Measurements from ENCODE around the gene RNF5.

RNF5 gene

GRCh38 chr6:32151181-32151862 is 26.9 kb upstream of the RNF5 start:
- Histone ChIP-seq H3K9ac (no peak overlapping the region), H3K27ac (no peak overlapping the region), H2AFZ (ENCODE audit: low read depth) (no peak overlapping the region), H3K27me3 (ENCODE audit: insufficient read depth, low read depth) (peaks cover 6% of the 10 kb centered on the region; the same call in 1 of the 2 replicates), H3K79me2 (ENCODE audit: insufficient read depth, low read depth) (no peaks in the 10 kb centered on the region), H3K4me2 (no peak overlapping the region), H3K4me1 (ENCODE audit: low read depth, poor library complexity, severe bottlenecking) (no peaks in the 10 kb centered on the region), H3K36me3 (ENCODE audit: insufficient read depth) (no peaks in the 10 kb centered on the region), H4K20me1 (ENCODE audit: insufficient read depth) (no peaks in the 10 kb centered on the region), H3K4me3 (IDR thresholded peaks at IDR 0.05; ENCODE audit: insufficient read depth, low read depth, low read length) (no peak overlapping the region)
- TF ChIP-seq CTCF (conservative IDR thresholded peaks at IDR 0.05; ENCODE audit: low read depth, low read length) = no peak

DNA sequence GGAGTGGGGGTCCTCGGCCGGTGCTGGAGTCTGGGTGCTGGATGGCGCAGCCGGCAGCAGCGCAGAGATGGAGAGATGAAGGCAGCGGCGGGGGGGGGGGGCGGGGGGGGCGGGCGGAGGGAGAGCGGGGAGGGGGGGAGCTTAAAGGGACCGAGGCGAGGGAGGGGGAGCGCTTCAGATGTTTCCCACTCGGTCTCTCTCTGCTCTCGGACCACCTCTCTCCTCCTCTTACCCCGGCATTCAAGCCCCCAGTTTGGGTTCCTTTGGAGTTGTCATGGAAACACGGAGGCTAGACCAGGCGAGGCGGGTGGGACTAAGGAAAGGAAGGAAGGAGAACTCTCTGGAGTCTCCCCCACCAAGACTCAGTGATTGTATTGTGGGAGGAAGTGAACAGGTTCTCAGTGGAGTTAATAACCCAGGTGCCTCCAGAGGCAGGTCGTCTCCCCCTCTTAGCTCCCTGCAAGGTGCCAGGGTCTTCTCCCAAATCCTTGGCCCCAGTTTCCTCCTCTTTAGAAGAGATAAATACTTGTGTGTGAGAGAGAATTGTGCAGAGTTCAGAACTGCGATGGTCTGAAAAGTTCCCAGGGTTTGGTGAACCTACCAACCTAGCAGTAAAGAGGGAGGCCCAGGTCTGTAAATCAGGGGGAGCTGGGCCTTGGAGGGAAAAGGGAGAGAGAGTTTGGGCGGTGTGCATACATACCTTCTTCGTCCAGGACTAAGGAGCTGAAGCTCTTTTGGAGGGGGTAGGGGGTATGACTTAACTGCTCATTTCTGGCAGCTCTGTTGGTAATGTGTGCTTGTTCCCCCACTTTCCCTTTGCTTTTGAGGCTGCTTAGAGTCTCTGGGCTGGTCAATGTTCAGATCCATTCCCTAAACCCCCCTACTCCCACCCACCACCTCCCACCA is 26.1 kb upstream of the RNF5 start, which contains the start of gene PRRT1:
Gene PRRT1, minus strand, starts transcription at position 77 of the 906 bp plus-strand sequence. CDS start 112 bp downstream, outside the sequence.
- Histone ChIP-seq H3K36me3 (ENCODE audit: insufficient read depth) (no peaks in the 10 kb centered on the region), H4K20me1 (ENCODE audit: insufficient read depth) (no peaks in the 10 kb centered on the region), H3K4me1 (ENCODE audit: low read depth, poor library complexity, severe bottlenecking) (no peaks in the 10 kb centered on the region), H3K9ac (no peak within 1 kb of the TSS), H2AFZ (ENCODE audit: low read depth) (no peak within 1 kb of the TSS), H3K4me2 (no peak within 1 kb of the TSS), H3K79me2 (ENCODE audit: insufficient read depth, low read depth) (no peaks in the 10 kb centered on the region), H3K27me3 (ENCODE audit: insufficient read depth, low read depth) (peaks cover 6% of the 10 kb centered on the region; the same call in 1 of the 2 replicates), H3K27ac (no peak within 1 kb of the TSS), H3K4me3 (IDR thresholded peaks at IDR 0.05; ENCODE audit: insufficient read depth, low read depth, low read length) (no peak within 1 kb of the TSS)
- TF ChIP-seq CTCF (conservative IDR thresholded peaks at IDR 0.05; ENCODE audit: low read depth, low read length) = no peak

DNA sequence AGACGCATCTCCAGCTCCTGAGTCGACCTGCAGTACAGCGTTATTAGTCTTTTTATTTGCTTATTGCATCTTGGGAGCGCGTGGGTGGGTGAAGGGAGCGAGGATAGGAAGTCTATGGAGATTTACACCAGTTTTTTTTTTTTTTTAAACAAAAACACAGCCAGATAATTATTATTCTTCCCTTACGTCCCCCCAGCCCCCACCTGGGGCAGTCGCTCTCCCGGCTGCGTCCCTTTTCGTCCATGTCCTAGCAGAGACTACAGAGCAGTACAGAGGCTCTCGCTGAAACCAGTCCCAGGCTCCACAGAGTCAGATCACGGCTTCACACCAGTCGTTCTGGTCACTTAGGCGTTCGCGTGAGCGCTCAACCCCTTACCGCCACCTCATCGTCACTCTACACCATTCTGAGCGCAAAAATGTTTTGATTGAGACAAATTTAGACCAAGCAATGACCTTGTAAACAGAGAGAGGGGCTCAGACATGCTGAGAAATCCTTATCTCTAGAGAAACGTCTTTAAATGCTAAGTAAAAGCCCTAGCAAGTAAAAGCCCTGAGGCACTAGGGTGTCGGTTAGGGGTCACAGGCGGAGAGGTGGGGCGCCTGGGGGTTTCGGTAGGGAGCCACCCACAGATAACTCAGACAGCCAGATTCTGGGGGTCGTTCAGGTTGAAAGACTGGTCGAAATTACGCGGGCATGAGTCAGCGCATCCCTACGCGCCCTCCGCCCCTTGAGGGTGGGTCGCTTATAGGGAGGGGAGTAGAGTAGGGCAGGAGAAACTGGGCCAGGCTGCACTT is 25.2 kb upstream of the RNF5 start:
- no peaks in the 10 kb centered on the region for H3K79me2 ChIP-seq (ENCODE audit: insufficient read depth, low read depth)
- no peak overlapping the region for H3K27ac ChIP-seq
- H4K20me1 ChIP-seq (ENCODE audit: insufficient read depth) = no peaks in the 10 kb centered on the region
- H3K27me3 ChIP-seq (ENCODE audit: insufficient read depth, low read depth) = peaks cover 6% of the 10 kb centered on the region; the same call in 1 of the 2 replicates
- H3K4me1 ChIP-seq (ENCODE audit: low read depth, poor library complexity, severe bottlenecking) = no peaks in the 10 kb centered on the region
- H3K4me2 ChIP-seq = no peak overlapping the region
- no peaks in the 10 kb centered on the region for H3K36me3 ChIP-seq (ENCODE audit: insufficient read depth)
- H3K4me3 ChIP-seq (IDR thresholded peaks at IDR 0.05; ENCODE audit: insufficient read depth, low read depth, low read length) = no peak overlapping the region
- no peak overlapping the region for H2AFZ ChIP-seq (ENCODE audit: low read depth)
- TF ChIP-seq CTCF (conservative IDR thresholded peaks at IDR 0.05; ENCODE audit: low read depth, low read length) = no peak
- H3K9ac ChIP-seq = no peak overlapping the region
